IMR-90 (cell line): ENCODE results near the gene LRRC73. TPM values are rescaled to one million over a fixed set of nuclear protein-coding genes. Genes with fewer than 3 reads are reported as not detected.

Experiments used
- ATAC-seq: fragments of 200-7000 bp; cut with Tn5 transposase; 2 replicates; pipeline ENCODE4 v1.9.1; 2020; ENCODE audit warnings: low read depth, mild to moderate bottlenecking, moderate library complexity
- BruUV-seq: library from RNA; stranded (reverse); fragments of 400-500 nt; replicated peaks from 2 replicates; lab custom pipeline; 2021; lab: Mats Ljungman, UMichigan
- CTCF ChIA-PET: fragments of 300-600 bp; formaldehyde crosslinking; extraction: SDS; loops from one replicate; lab custom pipeline; 2021; ENCODE audit warnings: antibody characterized with exemption; lab: Yijun Ruan, JAX
- POLR2A ChIA-PET: fragments of 300-600 bp; sonication (Branson Sonifier 250); formaldehyde crosslinking; loops from one replicate; lab custom pipeline; 2022; ENCODE audit warnings: antibody characterized with exemption; ENCODE audit not compliant: unreplicated experiment; lab: Charles Lee
- DNase-seq: peaks from one replicate; pipeline ENCODE4 v3.0.0; 2013
- H2AFZ ChIP-seq: replicated peaks from 2 replicates; pipeline ENCODE3; 2013; ENCODE audit warnings: low read length, mild to moderate bottlenecking; ENCODE audit not compliant: poor library complexity
- H2AK5ac ChIP-seq: 2 replicates; pipeline ENCODE4 v1.6.1; 2013; ENCODE audit warnings: low read depth, low read length, inconsistent platforms
- H2AK9ac ChIP-seq: replicated peaks from 2 replicates; pipeline ENCODE3; 2013; ENCODE audit warnings: mild to moderate bottlenecking, low read depth, low read length, moderate library complexity; ENCODE audit not compliant: poor library complexity
- H2BK120ac ChIP-seq: 2 replicates; pipeline ENCODE4 v1.6.1; 2013; ENCODE audit warnings: low read depth, low read length, inconsistent platforms
- H2BK15ac ChIP-seq: 3 replicates; pipeline ENCODE4 v1.6.1; 2013; ENCODE audit warnings: low read depth, low read length, inconsistent platforms
- H2BK20ac ChIP-seq: 2 replicates; pipeline ENCODE4 v1.6.1; 2013; ENCODE audit warnings: low read depth, mild to moderate bottlenecking, inconsistent platforms, low read length, moderate library complexity
- H2BK5ac ChIP-seq: 2 replicates; pipeline ENCODE4 v1.6.1; 2013; ENCODE audit warnings: mild to moderate bottlenecking, low read depth, low read length, inconsistent platforms; ENCODE audit not compliant: poor library complexity, severe bottlenecking
- H3K14ac ChIP-seq: replicated peaks from 2 replicates; pipeline ENCODE4 v1.6.1; 2013; ENCODE audit warnings: low read depth, low read length, inconsistent platforms
- H3K18ac ChIP-seq: 2 replicates; pipeline ENCODE4 v1.6.1; 2013; ENCODE audit warnings: low read depth, low read length, control low read depth
- H3K23ac ChIP-seq: 2 replicates; pipeline ENCODE4 v1.6.1; 2013; ENCODE audit warnings: low read depth, low read length, inconsistent platforms
- H3K27ac ChIP-seq: 2 replicates; pipeline ENCODE4 v1.5.1; 2013; ENCODE audit warnings: mild to moderate bottlenecking, control low read depth, low read length; ENCODE audit not compliant: insufficient read depth
- H3K27me3 ChIP-seq: 2 replicates; pipeline ENCODE4 v1.6.1; 2013; ENCODE audit warnings: low read length; ENCODE audit not compliant: control insufficient read depth, insufficient read depth
- H3K36me3 ChIP-seq: 2 replicates; pipeline ENCODE4 v1.6.1; 2013; ENCODE audit warnings: low read length, mixed read lengths; ENCODE audit not compliant: control insufficient read depth, insufficient read depth
- H3K4ac ChIP-seq: 2 replicates; pipeline ENCODE4 v1.6.1; 2013; ENCODE audit warnings: low read depth, low read length, inconsistent platforms
- H3K4me1 ChIP-seq: 2 replicates; pipeline ENCODE4 v1.6.1; 2013; ENCODE audit warnings: low read length, mixed read lengths; ENCODE audit not compliant: control insufficient read depth, insufficient read depth
- H3K4me2 ChIP-seq: 2 replicates; pipeline ENCODE4 v1.6.1; 2013; ENCODE audit warnings: low read depth, mild to moderate bottlenecking, control low read depth, low read length, moderate library complexity
- H3K4me3 ChIP-seq: 2 replicates; pipeline ENCODE4 v1.5.1; 2013; ENCODE audit warnings: low read depth, mild to moderate bottlenecking, control low read depth, low read length, moderate library complexity; ENCODE audit not compliant: insufficient read depth
- H3K56ac ChIP-seq: 2 replicates; pipeline ENCODE4 v1.6.1; 2013; ENCODE audit warnings: low read length, inconsistent platforms; ENCODE audit not compliant: insufficient read depth; ENCODE audit errors: extremely low read depth
- H3K79me1 ChIP-seq, 2 experiments: 2 replicates each; pipeline ENCODE4 v1.6.1; 2013; ENCODE audit warnings: low read length in 2 of 2, inconsistent platforms in 1 of 2, low read depth in 1 of 2
- H3K9ac ChIP-seq: 2 replicates; pipeline ENCODE4 v1.6.1; 2013; ENCODE audit warnings: low read depth, low read length, control low read depth
- H3K9me1 ChIP-seq: 2 replicates; pipeline ENCODE4 v1.6.1; 2013; ENCODE audit warnings: low read length, inconsistent platforms; ENCODE audit not compliant: insufficient read depth
- H3K9me3 ChIP-seq: 2 replicates; pipeline ENCODE4 v1.6.1; 2013; ENCODE audit warnings: low read length; ENCODE audit not compliant: control insufficient read depth, insufficient read depth
- H4K20me1 ChIP-seq: 2 replicates; pipeline ENCODE4 v1.6.1; 2013; ENCODE audit warnings: low read length, inconsistent platforms; ENCODE audit not compliant: insufficient read depth
- H4K5ac ChIP-seq: 2 replicates; pipeline ENCODE4 v1.6.1; 2013; ENCODE audit warnings: mild to moderate bottlenecking, low read depth, low read length, control low read depth
- H4K8ac ChIP-seq, 2 experiments: 2 replicates each; pipeline ENCODE4 v1.6.1; 2013; ENCODE audit warnings: low read depth in 2 of 2, low read length in 2 of 2, control low read depth in 1 of 2, inconsistent platforms in 1 of 2
- H4K91ac ChIP-seq: 2 replicates; pipeline ENCODE4 v1.6.1; 2013; ENCODE audit warnings: low read depth, low read length, inconsistent platforms; ENCODE audit not compliant: insufficient read depth
- BHLHE40 ChIP-seq: fragments of 150-350 bp; IDR thresholded peaks from 2 replicates; pipeline ENCODE4 v1.6.1; 2016; ENCODE audit warnings: mild to moderate bottlenecking, low read depth, low read length
- CEBPB ChIP-seq: IDR thresholded peaks from 2 replicates; pipeline ENCODE4 v1.6.1; 2012; ENCODE audit warnings: low read depth, low read length, improper control_type of control experiment
- CHD1 ChIP-seq: IDR thresholded peaks from 2 replicates; pipeline ENCODE4 v1.6.1; 2012; ENCODE audit warnings: low read depth, low read length, improper control_type of control experiment
- FOS ChIP-seq: fragments of 150-350 bp; IDR thresholded peaks from 2 replicates; pipeline ENCODE4 v1.6.1; 2016; ENCODE audit warnings: low read depth, low read length
- MAFK ChIP-seq: IDR thresholded peaks from 2 replicates; pipeline ENCODE4 v1.6.1; 2012; ENCODE audit warnings: low read depth, low read length, improper control_type of control experiment
- MAZ ChIP-seq: IDR thresholded peaks from 2 replicates; pipeline ENCODE4 v1.6.1; 2012; ENCODE audit warnings: low read depth, mild to moderate bottlenecking, low read length, improper control_type of control experiment, moderate library complexity, borderline replicate concordance
- POLR2A ChIP-seq: IDR thresholded peaks from 2 replicates; pipeline ENCODE4 v1.6.1; 2012; ENCODE audit warnings: mild to moderate bottlenecking, low read depth, low read length
- RAD21 ChIP-seq: IDR thresholded peaks from 2 replicates; pipeline ENCODE4 v1.6.1; 2012; ENCODE audit warnings: low read length, improper control_type of control experiment
- RCOR1 ChIP-seq: IDR thresholded peaks from 2 replicates; pipeline ENCODE4 v1.6.1; 2012; ENCODE audit warnings: mild to moderate bottlenecking, low read length, improper control_type of control experiment; ENCODE audit not compliant: insufficient replicate concordance
- SMC3 ChIP-seq: fragments of 150-350 bp; IDR thresholded peaks from 2 replicates; pipeline ENCODE4 v1.6.1; 2016; ENCODE audit warnings: low read depth, mild to moderate bottlenecking, antibody characterized with exemption, low read length, moderate library complexity
- WGBS, 2 experiments: methylation state at CpG; one replicate each; pipeline versions ENCODE4 v1.1.5 to v1.1.7; 2013; ENCODE audit warnings: missing lambda C conversion rate in 2 of 2; ENCODE audit not compliant: insufficient read length in 1 of 2; ENCODE audit errors: extremely low coverage in 2 of 2; 5-methylcytosine and 5-hydroxymethylcytosine counted together
- dilution Hi-C: fragments of 300-500 bp; cut with HindIII; formaldehyde crosslinking; loops from one replicate; pipeline ENCODE4 v1.14.3; 2018; ENCODE audit warnings: low sequenced_read_pairs; ENCODE audit not compliant: unreplicated experiment
- in situ Hi-C: fragments of 300-500 bp; cut with MboI; formaldehyde crosslinking; loops from 3 replicates; pipeline ENCODE4 v1.14.3; 2019; ENCODE audit warnings: low sequenced_read_pairs, inconsistent platforms, mixed read lengths
- intact Hi-C: fragments of 100-400 bp; cut with micrococcal nuclease; formaldehyde crosslinking; loops from 2 replicates; pipeline ENCODE4 v1.10.0; 2022
- polyA plus RNA-seq, 3 experiments: library from polyadenylated mRNA; depleted of rRNA; stranded (reverse); fragments of >200 nt; gene quantifications; 2 replicates each; pipeline ENCODE4 v1.2.3, GENCODE V29; 2012; ENCODE audit warnings: low replicate concordance in 1 of 3
- total RNA-seq: library from RNA; depleted of rRNA; stranded (reverse); fragments of >200 nt; gene quantifications from 2 replicates; pipeline ENCODE4 v1.2.3, GENCODE V29; 2012
- TF ChIP-seq, protein P1 (sequence below): fragments of 150-350 bp; IDR thresholded peaks from 2 replicates; pipeline ENCODE4 v1.6.1; 2017; ENCODE audit warnings: mild to moderate bottlenecking, antibody characterized with exemption, low read length, low read depth
- TF ChIP-seq, protein P2 (sequence below): conservative IDR thresholded peaks from 2 replicates; pipeline ENCODE4 v1.5.1; 2012; ENCODE audit warnings: mild to moderate bottlenecking, low read depth, low read length, improper control_type of control experiment

The LRRC73 gene
- total and polyA plus RNA-seq, 2 of the 4 experiments (the other 2 are of a cell fraction): under 0.01 to 0.31 TPM

- Histone ChIP-seq H4K5ac (no peak overlapping the region), H3K4ac (no peak overlapping the region), H3K18ac (no peak overlapping the region), H2BK15ac (no peak overlapping the region), H3K36me3 (peaks cover 43% of the 10 kb centered on the region), H2AFZ (peak overlapping the region; percentile 81), H2BK5ac (no peak overlapping the region), H2BK20ac (no peak overlapping the region), H3K9ac (no peak overlapping the region), H3K9me1 (peaks cover 3% of the 10 kb centered on the region; the same call in 1 of the 2 replicates), H2AK9ac (peak overlapping the region; percentile 60), H3K4me1 (peaks cover 4% of the 10 kb centered on the region), H3K23ac (no peak overlapping the region), H3K79me1 (0 out of 4 replicates have a peak, but pooled peaks cover 0 to 8% of the 10 kb centered on the region in 2 experiments), H3K14ac (no peak overlapping the region), H2BK120ac (no peak overlapping the region), H3K27me3 (no peaks in the 10 kb centered on the region), H4K8ac (no peak overlapping the region), H3K27ac (no peak overlapping the region), H2AK5ac (no peak overlapping the region), H4K91ac (no peak overlapping the region), H3K4me2 (no peak overlapping the region), H3K4me3 (no peak overlapping the region), H3K56ac (no peak overlapping the region), H4K20me1 (peaks cover 10% of the 10 kb centered on the region; the same call in 1 of the 2 replicates), H3K9me3 (no peaks in the 10 kb centered on the region)
- POLR2A ChIA-PET: no interaction called here
- CTCF ChIA-PET: interaction anchor here (0.9 to 2.7 kb wide), 5 partner anchors 11 to 53 kb away, joined by 3 to 17 read pairs (median 6); no protein-coding TSS in a partner anchor
- in situ Hi-C loops: no loop called here
- dilution Hi-C loops: no loop called here
- TF ChIP-seq RCOR1: no peak
- TF ChIP-seq SMC3: peak; percentile 75
- TF ChIP-seq, protein P1, sequence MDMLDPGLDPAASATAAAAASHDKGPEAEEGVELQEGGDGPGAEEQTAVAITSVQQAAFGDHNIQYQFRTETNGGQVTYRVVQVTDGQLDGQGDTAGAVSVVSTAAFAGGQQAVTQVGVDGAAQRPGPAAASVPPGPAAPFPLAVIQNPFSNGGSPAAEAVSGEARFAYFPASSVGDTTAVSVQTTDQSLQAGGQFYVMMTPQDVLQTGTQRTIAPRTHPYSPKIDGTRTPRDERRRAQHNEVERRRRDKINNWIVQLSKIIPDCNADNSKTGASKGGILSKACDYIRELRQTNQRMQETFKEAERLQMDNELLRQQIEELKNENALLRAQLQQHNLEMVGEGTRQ: no peak
- no peak for TF ChIP-seq FOS
- TF ChIP-seq, protein P2, sequence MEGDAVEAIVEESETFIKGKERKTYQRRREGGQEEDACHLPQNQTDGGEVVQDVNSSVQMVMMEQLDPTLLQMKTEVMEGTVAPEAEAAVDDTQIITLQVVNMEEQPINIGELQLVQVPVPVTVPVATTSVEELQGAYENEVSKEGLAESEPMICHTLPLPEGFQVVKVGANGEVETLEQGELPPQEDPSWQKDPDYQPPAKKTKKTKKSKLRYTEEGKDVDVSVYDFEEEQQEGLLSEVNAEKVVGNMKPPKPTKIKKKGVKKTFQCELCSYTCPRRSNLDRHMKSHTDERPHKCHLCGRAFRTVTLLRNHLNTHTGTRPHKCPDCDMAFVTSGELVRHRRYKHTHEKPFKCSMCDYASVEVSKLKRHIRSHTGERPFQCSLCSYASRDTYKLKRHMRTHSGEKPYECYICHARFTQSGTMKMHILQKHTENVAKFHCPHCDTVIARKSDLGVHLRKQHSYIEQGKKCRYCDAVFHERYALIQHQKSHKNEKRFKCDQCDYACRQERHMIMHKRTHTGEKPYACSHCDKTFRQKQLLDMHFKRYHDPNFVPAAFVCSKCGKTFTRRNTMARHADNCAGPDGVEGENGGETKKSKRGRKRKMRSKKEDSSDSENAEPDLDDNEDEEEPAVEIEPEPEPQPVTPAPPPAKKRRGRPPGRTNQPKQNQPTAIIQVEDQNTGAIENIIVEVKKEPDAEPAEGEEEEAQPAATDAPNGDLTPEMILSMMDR: peak; percentile 98
- TF ChIP-seq POLR2A: 0 out of 2 replicates have a peak, but pooled peaks have one; percentile 30
- TF ChIP-seq MAZ: no peak
- no peak for TF ChIP-seq BHLHE40
- TF ChIP-seq CEBPB: peak; percentile 13; the same call in 1 of the 2 replicates
- TF ChIP-seq MAFK: no peak
- TF ChIP-seq CHD1: no peak
- TF ChIP-seq RAD21: peak; percentile 94
- intact Hi-C loops: loop anchor here (1.0 kb wide), 4 partner anchors 53 to 244 kb away; partner anchors contain the start of gene ABCC10
- peak; percentile 58 for ATAC-seq
- no TSS peak for BruUV-seq
- 80% methylated on average over 1 of the region's 14 CpGs; no CpG with 5 or more reads in 1 of the 2 experiments for WGBS, 2 experiments
- peak; percentile 78 for DNase-seq
These were observed 3.3 kb downstream of the LRRC73 start for GRCh38 chr6:43506667-43507471.
